Type B pancreatic cell (in vitro differentiated cells): ENCODE results near the gene ATP10B. TPM values are rescaled to one million over a fixed set of nuclear protein-coding genes. Genes with fewer than 3 reads are reported as not detected.
A peak's percentile ranks its signal among the peaks of the same experiment; 100 is the strongest.

Experiments
- DNase-seq: peaks from one replicate; pipeline ENCODE4 v3.0.0; 2021; ENCODE audit warnings: mixed read lengths; ENCODE audit not compliant: unreplicated experiment; ENCODE audit errors: extremely low spot score
- H3K27ac Mint-ChIP-seq: 2 replicates; pipeline ENCODE4 v1.8.0; 2021; ENCODE audit warnings: mild to moderate bottlenecking, mixed read lengths
- H3K27me3 Mint-ChIP-seq: 2 replicates; pipeline ENCODE4 v1.8.0; 2021; ENCODE audit warnings: mixed read lengths
- H3K36me3 Mint-ChIP-seq: 2 replicates; pipeline ENCODE4 v1.8.0; 2021; ENCODE audit warnings: mixed read lengths
- H3K4me1 Mint-ChIP-seq: one replicate; pipeline ENCODE4 v1.8.0; 2021; ENCODE audit warnings: mixed read lengths; ENCODE audit not compliant: unreplicated experiment
- H3K4me3 Mint-ChIP-seq: 2 replicates; pipeline ENCODE4 v1.8.0; 2021; ENCODE audit warnings: mild to moderate bottlenecking, mixed read lengths
- H3K9me3 Mint-ChIP-seq: 2 replicates; pipeline ENCODE4 v1.8.0; 2021; ENCODE audit warnings: mixed read lengths
- total RNA-seq: library from RNA; stranded (reverse); gene quantifications from 2 replicates; pipeline ENCODE4 v1.2.1, GENCODE V29; 2021; ENCODE audit warnings: low replicate concordance
- TF ChIP-seq, protein P1 (sequence below): fragments of 200-600 bp; sonication (generic); conservative IDR thresholded peaks from 2 replicates; pipeline ENCODE4 v1.5.0; 2021; ENCODE audit warnings: antibody characterized with exemption, mild to moderate bottlenecking

Gene ATP10B
- total RNA-seq, 1 donor from 2014 or later = 4.0 TPM

GRCh38 chr5:160787240-160787639 is 64.8 kb downstream of the ATP10B start:
- Mint-ChIP-seq H3K4me3 (no peak overlapping the region), H3K27me3 (no peaks in the 10 kb centered on the region), H3K36me3 (no peaks in the 10 kb centered on the region), H3K9me3 (no peaks in the 10 kb centered on the region), H3K4me1 (no peaks in the 10 kb centered on the region), H3K27ac (no peak overlapping the region)
- DNase-seq = no peak
- TF ChIP-seq, protein P1, sequence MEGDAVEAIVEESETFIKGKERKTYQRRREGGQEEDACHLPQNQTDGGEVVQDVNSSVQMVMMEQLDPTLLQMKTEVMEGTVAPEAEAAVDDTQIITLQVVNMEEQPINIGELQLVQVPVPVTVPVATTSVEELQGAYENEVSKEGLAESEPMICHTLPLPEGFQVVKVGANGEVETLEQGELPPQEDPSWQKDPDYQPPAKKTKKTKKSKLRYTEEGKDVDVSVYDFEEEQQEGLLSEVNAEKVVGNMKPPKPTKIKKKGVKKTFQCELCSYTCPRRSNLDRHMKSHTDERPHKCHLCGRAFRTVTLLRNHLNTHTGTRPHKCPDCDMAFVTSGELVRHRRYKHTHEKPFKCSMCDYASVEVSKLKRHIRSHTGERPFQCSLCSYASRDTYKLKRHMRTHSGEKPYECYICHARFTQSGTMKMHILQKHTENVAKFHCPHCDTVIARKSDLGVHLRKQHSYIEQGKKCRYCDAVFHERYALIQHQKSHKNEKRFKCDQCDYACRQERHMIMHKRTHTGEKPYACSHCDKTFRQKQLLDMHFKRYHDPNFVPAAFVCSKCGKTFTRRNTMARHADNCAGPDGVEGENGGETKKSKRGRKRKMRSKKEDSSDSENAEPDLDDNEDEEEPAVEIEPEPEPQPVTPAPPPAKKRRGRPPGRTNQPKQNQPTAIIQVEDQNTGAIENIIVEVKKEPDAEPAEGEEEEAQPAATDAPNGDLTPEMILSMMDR = peak; percentile 57

GRCh38 chr5:160774666-160775315 is 77.2 kb downstream of the ATP10B start:
- H3K27ac Mint-ChIP-seq = no peak overlapping the region
- peaks cover 14% of the 10 kb centered on the region for H3K4me1 Mint-ChIP-seq
- H3K4me3 Mint-ChIP-seq = no peak overlapping the region
- H3K9me3 Mint-ChIP-seq = no peaks in the 10 kb centered on the region
- H3K36me3 Mint-ChIP-seq = no peaks in the 10 kb centered on the region
- H3K27me3 Mint-ChIP-seq = no peaks in the 10 kb centered on the region
- TF ChIP-seq, protein P1 = no peak
- no peak for DNase-seq

- Mint-ChIP-seq H3K27me3 (no peaks in the 10 kb centered on the region), H3K4me3 (no peak overlapping the region), H3K4me1 (peaks cover 14% of the 10 kb centered on the region), H3K36me3 (no peaks in the 10 kb centered on the region), H3K27ac (no peak overlapping the region), H3K9me3 (no peaks in the 10 kb centered on the region)
- TF ChIP-seq, protein P1 = no peak
- DNase-seq = no peak
These were observed 78.2 kb downstream of the ATP10B start for GRCh38 chr5:160773646-160774410.

DNA sequence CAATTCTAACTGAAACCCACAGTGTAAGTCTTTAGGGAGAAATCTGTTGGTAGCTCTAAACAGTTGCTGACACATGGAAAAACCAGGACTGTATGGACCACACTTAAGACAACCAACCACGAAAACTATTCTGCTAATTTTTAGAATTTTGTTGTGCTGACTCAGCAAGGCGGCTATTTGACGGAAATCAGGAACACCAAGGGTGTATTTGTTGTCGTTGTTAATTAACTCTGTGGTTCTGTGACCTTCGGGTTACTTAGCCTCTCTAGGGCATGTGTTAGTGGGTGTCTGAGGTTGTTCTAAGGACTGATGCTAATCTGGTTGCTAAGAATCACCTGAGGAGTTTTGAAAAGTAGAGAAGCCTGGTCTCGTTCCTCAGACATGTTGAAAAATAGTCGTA is 79.2 kb downstream of the ATP10B start:
- TF ChIP-seq, protein P1 = no peak
- peaks cover 14% of the 10 kb centered on the region for H3K4me1 Mint-ChIP-seq
- H3K36me3 Mint-ChIP-seq = no peaks in the 10 kb centered on the region
- H3K4me3 Mint-ChIP-seq = no peak overlapping the region
- no peaks in the 10 kb centered on the region for H3K9me3 Mint-ChIP-seq
- DNase-seq = no peak
- no peaks in the 10 kb centered on the region for H3K27me3 Mint-ChIP-seq
- no peak overlapping the region for H3K27ac Mint-ChIP-seq

DNA sequence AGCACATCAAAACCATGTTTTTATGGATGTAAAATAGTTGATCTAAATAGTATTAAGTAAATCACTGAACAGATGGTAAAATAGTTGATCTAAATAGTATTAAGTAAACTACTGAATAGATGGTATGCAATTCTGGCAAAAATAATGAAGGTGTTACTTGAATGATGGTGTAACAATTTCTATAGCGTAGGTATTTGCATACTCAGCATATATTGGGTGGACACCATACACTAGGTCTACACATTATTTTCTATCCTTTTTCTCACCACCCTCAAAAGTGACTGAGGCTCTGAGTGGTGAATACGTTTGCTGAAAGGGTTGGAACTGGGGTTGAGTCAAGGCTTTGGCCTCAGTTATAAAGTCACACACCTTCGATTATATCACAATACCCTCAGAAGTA is 81.3 kb downstream of the ATP10B start:
- TF ChIP-seq, protein P1 = no peak
- Mint-ChIP-seq H3K4me3 (no peak overlapping the region), H3K9me3 (no peaks in the 10 kb centered on the region), H3K36me3 (no peaks in the 10 kb centered on the region), H3K27me3 (no peaks in the 10 kb centered on the region), H3K27ac (no peak overlapping the region), H3K4me1 (peaks cover 14% of the 10 kb centered on the region)
- no peak for DNase-seq
